NCI-H1105 treated with DMSO at 0.1 percent for 48 hours (cell line): ENCODE results near the gene ADCY7.
A peak's percentile ranks its signal among the peaks of the same experiment; 100 is the strongest.

Source experiments
- DNase-seq: peaks from one replicate; lab custom pipeline; 2025; lab: John Stamatoyannopoulos, UW

Gene ADCY7

GRCh38 chr16:50298591-50299507, 32.5 kb downstream of the ADCY7 start:
- no peak for DNase-seq

- DNase-seq = no peak
Measured at GRCh38 chr16:50299508-50300105, 33.3 kb downstream of the ADCY7 start.

GRCh38 chr16:50300942-50301625, 34.7 kb downstream of the ADCY7 start:
- no peak for DNase-seq

- DNase-seq = no peak
Measured at GRCh38 chr16:50301626-50302471, 35.5 kb downstream of the ADCY7 start.

- no peak for DNase-seq
Measured at GRCh38 chr16:50302472-50303005, 36.2 kb downstream of the ADCY7 start.

- no peak for DNase-seq
Measured at GRCh38 chr16:50303041-50303604, 36.8 kb downstream of the ADCY7 start.

- no peak for DNase-seq
Measured at GRCh38 chr16:50303605-50304466, 37.5 kb downstream of the ADCY7 start.

GRCh38 chr16:50304467-50305440, 38.4 kb downstream of the ADCY7 start:
- DNase-seq = no peak

GRCh38 chr16:50305441-50306061, 39.2 kb downstream of the ADCY7 start:
- no peak for DNase-seq

- DNase-seq = no peak
Measured at GRCh38 chr16:50306287-50306686, 39.9 kb downstream of the ADCY7 start.

GRCh38 chr16:50308237-50308965, 42.0 kb downstream of the ADCY7 start:
- no peak for DNase-seq

- DNase-seq = no peak
Measured at GRCh38 chr16:50309156-50309526, 42.8 kb downstream of the ADCY7 start.

- peak; percentile 35 for DNase-seq
Measured at GRCh38 chr16:50309527-50310307, 43.4 kb downstream of the ADCY7 start.

- no peak for DNase-seq
Measured at GRCh38 chr16:50310308-50311133, 44.2 kb downstream of the ADCY7 start.

- DNase-seq = no peak
Measured at GRCh38 chr16:50311134-50311528, 44.8 kb downstream of the ADCY7 start.

- DNase-seq = no peak
Measured at GRCh38 chr16:50311891-50312501, 45.6 kb downstream of the ADCY7 start.
